Activated naive CD8-positive, alpha-beta T cell (primary cell): Measurements from ENCODE around the gene SPAG9.

ENCODE experiments used
- H3K27ac Mint-ChIP-seq: one replicate; pipeline ENCODE4 v1.8.0; 2021; ENCODE audit warnings: mixed read lengths
- H3K27me3 Mint-ChIP-seq: one replicate; pipeline ENCODE4 v1.8.0; 2021; ENCODE audit warnings: mixed read lengths
- H3K36me3 Mint-ChIP-seq: one replicate; pipeline ENCODE4 v1.8.0; 2021; ENCODE audit warnings: mixed read lengths
- H3K4me1 Mint-ChIP-seq: one replicate; pipeline ENCODE4 v1.8.0; 2021; ENCODE audit warnings: low read depth, mixed read lengths
- H3K4me3 Mint-ChIP-seq: one replicate; pipeline ENCODE4 v1.8.0; 2021; ENCODE audit warnings: mild to moderate bottlenecking, mixed read lengths
- H3K9me3 Mint-ChIP-seq: one replicate; pipeline ENCODE4 v1.8.0; 2021; ENCODE audit warnings: low read depth, mixed read lengths

SPAG9 gene

DNA sequence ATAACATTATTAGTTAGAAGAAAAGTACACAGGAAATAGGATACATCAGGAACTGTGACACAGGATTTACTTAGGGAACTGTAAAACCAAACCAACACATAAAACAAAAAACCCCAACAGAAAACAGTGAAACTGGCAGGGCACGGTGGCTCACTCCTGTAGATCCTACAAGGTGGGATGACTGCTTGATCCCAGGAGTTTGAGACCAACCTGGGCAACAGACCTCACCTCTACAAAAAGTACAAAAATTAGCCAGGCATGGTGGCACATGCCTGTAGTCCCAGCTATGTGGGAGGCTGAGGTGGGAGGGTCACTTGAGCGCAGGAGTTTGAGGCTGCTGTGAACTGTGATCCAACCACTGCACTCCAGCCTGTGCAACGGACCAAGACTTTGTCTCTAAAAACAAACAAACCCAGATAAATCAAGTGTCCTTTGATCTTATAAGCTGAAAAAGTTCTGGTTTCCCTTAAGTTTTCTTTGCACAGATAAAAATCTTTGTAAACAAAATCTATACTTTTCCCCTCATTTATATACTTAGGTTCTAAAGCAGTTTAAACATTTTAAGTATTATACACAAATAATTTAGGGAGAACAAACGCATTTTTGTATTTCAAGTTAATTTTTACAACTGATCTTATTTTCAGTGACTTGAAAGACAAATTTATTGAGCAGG, 143.0 kb downstream of the SPAG9 start:
- peak overlapping the region; percentile 69 for H3K27ac Mint-ChIP-seq
- H3K4me3 Mint-ChIP-seq = no peak overlapping the region
- no peaks in the 10 kb centered on the region for H3K9me3 Mint-ChIP-seq
- peaks cover 16% of the 10 kb centered on the region for H3K4me1 Mint-ChIP-seq
- H3K36me3 Mint-ChIP-seq = peaks cover 21% of the 10 kb centered on the region
- no peaks in the 10 kb centered on the region for H3K27me3 Mint-ChIP-seq

DNA sequence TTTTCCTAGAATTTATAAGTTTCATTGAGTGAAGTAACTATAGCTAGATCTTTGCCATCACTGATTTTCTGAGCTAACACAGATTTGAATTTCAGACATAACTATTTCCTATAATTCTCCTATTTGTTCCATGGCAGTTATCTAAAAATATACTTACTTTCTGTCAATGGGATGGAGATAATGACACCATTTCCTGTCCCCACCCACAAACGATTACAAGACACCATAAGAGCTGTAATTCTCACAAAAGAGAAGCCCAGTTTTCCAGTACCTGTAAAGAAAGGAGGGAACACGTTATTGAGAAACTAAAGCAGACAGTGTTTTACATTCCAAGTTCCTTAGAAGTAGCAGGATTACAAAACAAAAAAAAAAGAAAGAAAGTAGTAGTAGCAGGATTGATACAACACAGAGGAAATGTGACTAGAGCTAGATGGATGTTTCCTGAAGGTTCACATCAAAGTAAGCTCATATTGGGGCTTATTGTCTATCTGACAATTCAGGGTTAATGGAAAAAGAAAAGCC, 143.7 kb downstream of the SPAG9 start:
- peak overlapping the region; percentile 69 for H3K27ac Mint-ChIP-seq
- H3K36me3 Mint-ChIP-seq = peaks cover 21% of the 10 kb centered on the region
- H3K9me3 Mint-ChIP-seq = no peaks in the 10 kb centered on the region
- H3K27me3 Mint-ChIP-seq = no peaks in the 10 kb centered on the region
- H3K4me1 Mint-ChIP-seq = peaks cover 16% of the 10 kb centered on the region
- peak overlapping the region; percentile 39 for H3K4me3 Mint-ChIP-seq

- Mint-ChIP-seq H3K27me3 (no peaks in the 10 kb centered on the region), H3K9me3 (no peaks in the 10 kb centered on the region), H3K4me1 (peaks cover 16% of the 10 kb centered on the region), H3K4me3 (no peak overlapping the region), H3K36me3 (peaks cover 20% of the 10 kb centered on the region), H3K27ac (no peak overlapping the region)
These were observed 146.8 kb downstream of the SPAG9 start for GRCh38 chr17:50973557-50974494.

DNA sequence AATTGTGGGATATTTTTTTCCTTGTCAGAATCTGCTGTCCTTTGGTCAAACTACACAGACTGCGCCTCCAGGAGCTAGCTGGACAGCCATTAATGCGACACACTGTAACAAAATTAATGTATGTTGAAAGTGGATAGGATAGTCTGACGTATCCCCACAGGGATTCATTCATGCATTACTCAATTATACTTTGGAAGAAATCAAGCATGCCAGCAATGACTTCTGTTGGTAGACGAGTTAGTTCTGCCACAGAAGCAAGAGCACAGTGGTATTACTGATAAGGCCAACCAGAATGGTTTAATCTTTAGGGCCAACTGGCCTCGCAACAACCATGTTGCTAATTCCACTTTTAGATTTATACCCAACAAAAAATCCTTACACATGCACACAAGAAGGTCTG, 148.1 kb downstream of the SPAG9 start:
- H3K4me1 Mint-ChIP-seq = peaks cover 8% of the 10 kb centered on the region
- H3K27me3 Mint-ChIP-seq = no peaks in the 10 kb centered on the region
- no peak overlapping the region for H3K4me3 Mint-ChIP-seq
- peaks cover 17% of the 10 kb centered on the region for H3K36me3 Mint-ChIP-seq
- H3K9me3 Mint-ChIP-seq = no peaks in the 10 kb centered on the region
- no peak overlapping the region for H3K27ac Mint-ChIP-seq

DNA sequence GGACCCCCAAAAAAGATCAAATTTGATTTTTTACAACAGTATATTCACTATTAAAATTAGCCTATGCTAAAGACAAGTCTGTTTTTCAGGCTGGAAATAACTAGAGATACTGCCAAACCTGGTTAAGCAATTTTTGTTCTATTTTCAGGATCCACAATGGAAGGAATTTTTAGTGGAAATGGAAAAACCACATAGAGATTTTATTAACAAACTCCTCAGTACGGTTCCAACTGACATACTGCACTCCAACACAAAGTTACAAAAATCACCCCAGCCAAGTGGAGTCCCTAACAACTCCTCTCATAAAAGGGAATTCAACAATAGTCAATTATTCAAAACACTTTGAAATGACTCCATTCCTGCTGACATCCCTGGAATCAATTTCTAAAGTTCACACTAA, 152.9 kb downstream of the SPAG9 start:
- Mint-ChIP-seq H3K4me3 (no peak overlapping the region), H3K36me3 (peaks cover 7% of the 10 kb centered on the region), H3K27me3 (no peaks in the 10 kb centered on the region), H3K9me3 (no peaks in the 10 kb centered on the region), H3K27ac (no peak overlapping the region), H3K4me1 (no peaks in the 10 kb centered on the region)

DNA sequence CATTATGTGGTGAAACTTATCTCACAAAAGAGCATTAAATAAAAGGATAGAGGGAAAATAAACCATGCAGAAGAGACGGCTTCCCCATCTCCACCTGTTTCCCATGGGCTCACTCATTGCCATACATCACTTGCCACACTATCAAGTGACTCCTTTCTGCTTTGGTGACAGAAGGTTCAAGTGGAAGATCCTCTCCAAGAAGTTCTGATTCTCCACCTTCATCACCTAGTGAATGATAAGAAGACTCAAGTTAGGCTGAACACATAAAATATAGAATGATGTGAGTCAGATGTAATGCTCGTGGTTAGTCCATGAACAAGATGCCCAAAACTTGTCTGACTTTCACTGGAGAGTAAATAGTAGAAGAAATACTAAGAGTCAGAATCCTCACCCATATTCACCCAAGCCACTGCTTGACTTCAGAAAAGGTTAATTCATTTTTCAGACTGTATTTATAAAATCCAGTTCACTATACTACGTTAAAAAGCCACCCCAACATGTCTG, 154.5 kb downstream of the SPAG9 start:
- no peaks in the 10 kb centered on the region for H3K9me3 Mint-ChIP-seq
- no peaks in the 10 kb centered on the region for H3K27me3 Mint-ChIP-seq
- no peak overlapping the region for H3K4me3 Mint-ChIP-seq
- H3K36me3 Mint-ChIP-seq = peaks cover 7% of the 10 kb centered on the region
- H3K27ac Mint-ChIP-seq = no peak overlapping the region
- H3K4me1 Mint-ChIP-seq = no peaks in the 10 kb centered on the region

- Mint-ChIP-seq H3K4me3 (no peak overlapping the region), H3K9me3 (no peaks in the 10 kb centered on the region), H3K36me3 (peaks cover 4% of the 10 kb centered on the region), H3K27me3 (no peaks in the 10 kb centered on the region), H3K27ac (no peak overlapping the region), H3K4me1 (no peaks in the 10 kb centered on the region)
These were observed 157.5 kb downstream of the SPAG9 start for GRCh38 chr17:50963139-50963538.

DNA sequence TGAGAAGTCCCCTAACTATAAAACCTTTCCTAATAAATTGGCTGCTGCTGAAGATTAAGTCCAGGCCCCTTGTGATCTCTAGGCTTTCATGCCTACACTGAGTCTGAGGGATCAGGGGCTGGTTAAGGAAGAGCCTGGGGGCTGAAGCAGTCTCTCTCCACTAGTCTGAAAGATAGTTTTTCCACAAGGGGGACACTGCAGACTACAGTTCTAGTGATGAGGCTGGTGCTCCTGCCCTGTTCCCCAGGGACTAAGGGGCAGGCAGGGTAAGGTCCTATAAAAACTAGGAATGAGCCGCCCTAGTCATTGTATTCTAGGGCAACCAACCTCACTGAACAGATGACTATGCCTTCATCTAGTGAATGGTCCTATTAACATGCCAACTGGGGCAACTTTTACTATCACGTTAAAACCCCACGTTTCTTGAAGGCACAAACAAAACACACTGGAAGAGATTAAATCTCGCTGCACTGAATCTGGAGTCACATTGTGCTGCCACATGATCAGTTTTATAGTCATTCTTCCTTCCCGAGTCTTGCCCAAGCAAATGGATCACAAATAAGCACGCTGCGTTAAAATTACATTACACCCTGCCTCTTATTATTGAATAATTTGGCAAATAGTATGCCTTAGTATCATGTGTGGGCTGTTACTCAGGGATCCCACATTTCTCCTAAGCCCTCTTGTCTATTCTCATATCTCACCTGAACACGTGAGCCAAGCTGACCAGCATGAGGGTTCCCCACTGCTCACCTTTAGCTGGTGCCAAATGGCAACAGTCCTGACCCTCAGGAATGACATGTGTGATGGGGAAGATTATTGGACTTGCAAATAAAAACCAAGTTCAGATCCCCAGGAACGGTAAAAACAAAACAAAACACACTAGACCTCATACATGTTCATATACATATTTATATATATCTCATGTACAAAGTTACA, 159.1 kb downstream of the SPAG9 start:
- H3K27ac Mint-ChIP-seq = peak overlapping the region; percentile 41
- no peaks in the 10 kb centered on the region for H3K27me3 Mint-ChIP-seq
- peaks cover 2% of the 10 kb centered on the region for H3K36me3 Mint-ChIP-seq
- no peak overlapping the region for H3K4me3 Mint-ChIP-seq
- peaks cover 2% of the 10 kb centered on the region for H3K4me1 Mint-ChIP-seq
- no peaks in the 10 kb centered on the region for H3K9me3 Mint-ChIP-seq

DNA sequence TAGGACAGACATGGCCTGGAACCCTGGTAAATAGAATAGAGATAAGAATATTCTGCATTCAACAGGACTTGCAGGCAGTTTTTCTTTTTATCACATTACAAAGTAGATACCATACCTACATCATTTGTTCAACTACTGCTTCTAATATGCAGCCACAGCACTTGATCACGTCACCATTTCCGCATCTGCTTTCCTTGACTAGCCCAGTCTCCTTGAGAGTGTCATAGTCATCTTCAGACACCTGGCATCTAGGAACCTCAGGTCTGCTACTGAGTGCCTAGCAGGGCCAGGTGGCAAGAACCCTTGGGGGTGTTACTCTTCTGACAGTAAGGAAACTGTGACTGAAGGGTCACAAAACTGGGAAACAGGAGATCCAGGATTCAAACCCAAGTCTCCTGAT, 161.3 kb downstream of the SPAG9 start:
- H3K4me1 Mint-ChIP-seq = peaks cover 4% of the 10 kb centered on the region
- no peaks in the 10 kb centered on the region for H3K27me3 Mint-ChIP-seq
- no peaks in the 10 kb centered on the region for H3K36me3 Mint-ChIP-seq
- no peaks in the 10 kb centered on the region for H3K9me3 Mint-ChIP-seq
- H3K4me3 Mint-ChIP-seq = no peak overlapping the region
- H3K27ac Mint-ChIP-seq = no peak overlapping the region

- Mint-ChIP-seq H3K27ac (peak overlapping the region; percentile 64), H3K36me3 (no peaks in the 10 kb centered on the region), H3K27me3 (no peaks in the 10 kb centered on the region), H3K4me3 (no peak overlapping the region), H3K9me3 (no peaks in the 10 kb centered on the region), H3K4me1 (peaks cover 4% of the 10 kb centered on the region)
These were observed 162.8 kb downstream of the SPAG9 start for GRCh38 chr17:50957600-50958575.

GRCh38 chr17:50956750-50957523, 163.7 kb downstream of the SPAG9 start:
- Mint-ChIP-seq H3K36me3 (no peaks in the 10 kb centered on the region), H3K27ac (peak overlapping the region; percentile 64), H3K4me1 (peaks cover 4% of the 10 kb centered on the region), H3K9me3 (no peaks in the 10 kb centered on the region), H3K4me3 (no peak overlapping the region), H3K27me3 (no peaks in the 10 kb centered on the region)

- Mint-ChIP-seq H3K36me3 (no peaks in the 10 kb centered on the region), H3K27me3 (no peaks in the 10 kb centered on the region), H3K4me1 (peaks cover 4% of the 10 kb centered on the region), H3K27ac (no peak overlapping the region), H3K9me3 (no peaks in the 10 kb centered on the region), H3K4me3 (no peak overlapping the region)
These were observed 164.3 kb downstream of the SPAG9 start for GRCh38 chr17:50956409-50956749.

- H3K36me3 Mint-ChIP-seq = no peaks in the 10 kb centered on the region
- H3K27ac Mint-ChIP-seq = no peak overlapping the region
- no peaks in the 10 kb centered on the region for H3K27me3 Mint-ChIP-seq
- peaks cover 6% of the 10 kb centered on the region for H3K4me1 Mint-ChIP-seq
- no peak overlapping the region for H3K4me3 Mint-ChIP-seq
- no peaks in the 10 kb centered on the region for H3K9me3 Mint-ChIP-seq
These were observed 165.0 kb downstream of the SPAG9 start for GRCh38 chr17:50955667-50956120.
